ENCODE data around the gene HLCS.

GRCh38 chr21:36815284-36815683 is 151.2 kb downstream of the HLCS start:
- TF ChIP-seq CTCF (IDR thresholded peaks at IDR 0.05) (no peak), POLR2A (IDR thresholded peaks at IDR 0.05) (no peak)
